Measurements from ENCODE around the gene NUDT9.
"Not testable (repeated sequence)": the region's sequence is repeated elsewhere in the genome, so short reads cannot be mapped to it uniquely, and the experiment has no call there.

The NUDT9 gene

DNA sequence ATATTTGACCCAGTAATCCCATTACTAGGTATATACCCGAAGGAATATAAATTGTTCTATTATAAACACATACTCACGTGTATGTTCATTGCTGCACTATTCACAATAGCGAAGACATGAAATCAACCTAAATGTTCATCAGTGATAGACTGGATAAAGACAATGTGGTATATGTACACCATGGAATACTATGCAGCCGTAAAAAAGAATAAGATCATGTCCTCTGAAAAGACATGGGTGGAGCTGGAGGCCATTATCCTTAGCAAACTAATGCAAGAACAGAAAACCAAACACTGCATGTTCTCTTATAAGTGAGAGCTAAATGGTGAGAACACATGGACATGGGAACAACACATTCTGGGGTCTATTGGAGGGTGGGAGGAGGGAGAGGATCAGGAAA lies 36.5 kb downstream of the NUDT9 start:
- peaks cover 19% of the 10 kb centered on the region for H3K36me3 Mint-ChIP-seq
- no peak overlapping the region for H3K27ac Mint-ChIP-seq
- DNase-seq (ENCODE audit: low spot score in 2 of 2) (no peak), ATAC-seq (ENCODE audit: low read depth) (no peak)
- peaks cover 3% of the 10 kb centered on the region for H3K9me3 Mint-ChIP-seq
- no peaks in the 10 kb centered on the region for H3K27me3 Mint-ChIP-seq
- H3K4me1 Mint-ChIP-seq = peaks cover 4% of the 10 kb centered on the region
- no peak overlapping the region for H3K4me3 Mint-ChIP-seq

DNA sequence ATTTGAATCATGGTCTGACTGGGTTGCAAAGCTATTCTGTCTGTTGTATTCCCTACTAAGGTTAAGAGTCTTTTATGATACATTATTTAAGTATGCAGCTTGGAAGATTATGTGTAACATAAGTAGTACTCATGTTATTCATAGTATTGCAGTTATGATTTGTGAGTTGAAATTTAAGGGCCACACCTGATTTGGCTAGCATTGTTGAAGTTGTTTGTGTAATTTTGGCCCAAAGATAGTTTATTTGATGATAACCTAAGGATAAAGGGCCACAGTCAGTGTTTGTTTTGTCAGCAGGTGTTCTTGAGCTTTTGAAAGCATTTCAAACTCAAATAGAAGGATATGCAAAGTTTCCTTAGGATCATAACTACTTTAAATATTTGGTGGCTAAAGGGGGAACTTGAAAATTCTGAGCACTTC lies 38.9 kb downstream of the NUDT9 start:
- Mint-ChIP-seq H3K4me1 (peaks cover 4% of the 10 kb centered on the region), H3K27me3 (no peaks in the 10 kb centered on the region), H3K4me3 (no peak overlapping the region), H3K9me3 (peaks cover 3% of the 10 kb centered on the region), H3K27ac (peak overlapping the region; percentile 60), H3K36me3 (peaks cover 13% of the 10 kb centered on the region)
- ATAC-seq (ENCODE audit: low read depth) (no peak), DNase-seq (ENCODE audit: low spot score in 2 of 2) (no peak)

DNA sequence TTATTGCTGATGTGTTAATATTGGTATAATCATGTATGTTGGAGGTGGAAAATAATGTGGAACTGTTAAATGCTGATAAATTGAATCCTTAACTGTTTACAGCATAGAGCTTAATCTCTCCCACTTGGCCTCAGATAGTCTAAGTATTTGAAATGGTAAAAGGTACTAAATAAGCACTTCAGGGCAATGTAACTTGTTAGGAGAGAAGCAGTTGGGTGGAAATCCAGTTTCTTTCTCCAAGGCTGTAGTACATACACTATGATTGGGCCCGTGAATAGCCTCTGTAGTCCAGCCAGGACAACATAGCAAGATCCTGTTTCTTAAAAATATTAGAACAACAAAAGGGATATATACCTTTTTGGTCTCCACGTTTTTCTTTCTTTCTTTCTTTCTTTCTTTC lies 39.7 kb downstream of the NUDT9 start:
- Mint-ChIP-seq H3K27me3 (no peaks in the 10 kb centered on the region), H3K4me3 (no peak overlapping the region), H3K9me3 (peaks cover 3% of the 10 kb centered on the region), H3K36me3 (peaks cover 13% of the 10 kb centered on the region), H3K27ac (no peak overlapping the region), H3K4me1 (peaks cover 4% of the 10 kb centered on the region)
- ATAC-seq (ENCODE audit: low read depth) = no peak
- no peak for DNase-seq (ENCODE audit: low spot score in 2 of 2)

DNA sequence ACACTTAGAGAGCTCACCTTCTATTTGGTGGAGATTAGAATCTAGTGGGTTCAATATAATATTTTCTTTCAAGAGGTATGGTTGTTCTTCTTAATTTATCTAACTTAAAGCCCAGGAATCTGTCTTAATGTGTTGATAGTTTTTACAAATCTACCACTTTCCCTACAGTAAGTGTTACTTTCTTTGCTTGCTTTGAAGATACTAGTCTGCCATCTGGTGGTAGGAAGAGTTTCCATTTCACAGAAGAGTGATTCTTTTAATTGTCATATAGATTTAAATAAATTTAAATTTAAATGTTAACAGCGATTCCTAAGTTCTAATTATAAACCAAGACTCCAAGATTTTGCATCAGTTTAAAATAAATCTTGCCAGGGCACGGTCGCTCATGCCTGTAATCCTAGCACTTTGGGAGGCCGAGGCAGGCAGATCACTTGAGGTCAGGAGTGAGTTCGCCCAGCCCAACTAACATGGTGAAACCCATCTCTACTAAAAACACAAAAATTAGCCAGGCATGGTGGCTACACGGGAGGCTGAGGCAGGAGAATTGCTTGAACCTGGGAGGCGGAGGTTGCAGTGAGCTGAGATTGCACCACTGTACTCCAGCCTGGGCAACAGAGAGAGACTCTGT lies 43.5 kb downstream of the NUDT9 start:
- Mint-ChIP-seq H3K27ac (no peak overlapping the region), H3K36me3 (no peaks in the 10 kb centered on the region), H3K4me3 (no peak overlapping the region), H3K27me3 (no peaks in the 10 kb centered on the region), H3K9me3 (no peaks in the 10 kb centered on the region), H3K4me1 (peaks cover 4% of the 10 kb centered on the region)
- peak in 1 of 2 donors; percentile 28 for DNase-seq (ENCODE audit: low spot score in 2 of 2)
- peak; percentile 56 for ATAC-seq (ENCODE audit: low read depth)

DNA sequence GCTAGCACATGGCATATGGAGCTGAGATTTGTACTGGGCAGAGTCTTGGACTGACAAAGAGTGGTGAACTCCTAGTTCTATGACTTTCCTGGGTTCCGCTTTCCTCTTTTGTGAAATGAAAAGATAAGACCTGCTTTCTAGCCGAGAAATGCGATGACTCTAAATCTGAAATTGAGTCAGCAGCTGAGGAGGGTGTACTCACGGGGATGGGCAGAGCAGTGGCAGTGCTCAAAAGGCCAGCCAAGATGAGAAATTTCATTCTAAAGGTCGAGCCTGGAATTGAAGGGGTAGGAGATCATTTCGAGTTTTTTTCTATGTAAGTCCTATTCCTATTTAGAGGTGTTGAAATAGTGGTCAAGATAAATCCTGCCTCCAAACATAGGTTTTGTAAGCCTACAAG lies 47.0 kb downstream of the NUDT9 start:
- Mint-ChIP-seq H3K36me3 (no peaks in the 10 kb centered on the region), H3K4me1 (no peaks in the 10 kb centered on the region), H3K9me3 (no peaks in the 10 kb centered on the region), H3K27ac (no peak overlapping the region), H3K4me3 (no peak overlapping the region), H3K27me3 (no peaks in the 10 kb centered on the region)
- DNase-seq (ENCODE audit: low spot score in 2 of 2) (no peak), ATAC-seq (ENCODE audit: low read depth) (no peak)

DNA sequence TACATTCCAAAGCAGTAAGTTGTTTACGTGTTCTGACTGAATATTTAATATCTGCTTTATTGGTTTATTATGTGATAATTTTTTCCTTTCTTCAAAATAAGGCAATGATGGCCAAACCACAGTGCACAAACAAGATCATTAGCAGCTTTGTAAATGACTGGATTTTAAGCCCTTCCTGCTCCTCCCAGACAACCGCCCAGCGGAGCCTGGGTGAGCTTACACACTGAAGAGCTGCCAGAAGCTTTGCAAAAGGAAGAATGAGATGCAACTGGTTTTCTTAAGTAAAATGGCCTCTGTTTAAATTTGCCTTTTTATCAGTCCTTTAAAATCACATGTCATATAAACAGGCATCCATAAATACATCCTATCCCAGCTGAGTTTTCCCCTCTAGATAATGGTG lies 54.6 kb downstream of the NUDT9 start:
- no peak for DNase-seq (ENCODE audit: low spot score in 2 of 2)
- ATAC-seq (ENCODE audit: low read depth) = no peak
- Mint-ChIP-seq H3K4me1 (no peaks in the 10 kb centered on the region), H3K36me3 (no peaks in the 10 kb centered on the region), H3K4me3 (no peak overlapping the region), H3K27ac (no peak overlapping the region), H3K9me3 (no peaks in the 10 kb centered on the region), H3K27me3 (no peaks in the 10 kb centered on the region)

DNA sequence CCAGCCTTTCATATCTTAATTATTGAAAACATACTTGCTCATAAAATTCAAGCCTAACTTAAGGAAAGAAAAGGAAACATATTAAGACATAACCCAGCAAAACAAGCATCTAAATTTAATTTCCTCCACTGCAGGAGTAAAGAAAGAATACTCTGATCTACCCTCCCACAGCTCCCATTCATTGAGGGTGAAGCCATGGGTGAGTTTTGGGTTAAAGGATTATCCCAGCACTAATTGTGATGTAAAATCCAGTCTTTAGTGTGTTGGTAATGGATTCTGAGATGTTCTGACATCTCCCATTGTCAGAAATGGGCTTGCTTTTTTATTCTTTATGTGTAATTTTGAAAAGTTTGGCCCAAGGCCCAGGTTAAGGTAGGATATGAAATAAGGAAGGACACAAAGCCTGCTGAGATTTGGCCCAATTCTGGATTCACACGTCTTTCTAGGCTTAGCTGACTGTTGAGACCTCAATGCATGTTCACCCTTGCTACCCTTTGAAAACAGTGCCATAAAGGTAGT lies 56.4 kb downstream of the NUDT9 start:
- no peaks in the 10 kb centered on the region for H3K9me3 Mint-ChIP-seq
- H3K27me3 Mint-ChIP-seq = no peaks in the 10 kb centered on the region
- no peaks in the 10 kb centered on the region for H3K36me3 Mint-ChIP-seq
- DNase-seq (ENCODE audit: low spot score in 2 of 2) (no peak), ATAC-seq (ENCODE audit: low read depth) (no peak)
- H3K27ac Mint-ChIP-seq = no peak overlapping the region
- no peak overlapping the region for H3K4me3 Mint-ChIP-seq
- no peaks in the 10 kb centered on the region for H3K4me1 Mint-ChIP-seq

DNA sequence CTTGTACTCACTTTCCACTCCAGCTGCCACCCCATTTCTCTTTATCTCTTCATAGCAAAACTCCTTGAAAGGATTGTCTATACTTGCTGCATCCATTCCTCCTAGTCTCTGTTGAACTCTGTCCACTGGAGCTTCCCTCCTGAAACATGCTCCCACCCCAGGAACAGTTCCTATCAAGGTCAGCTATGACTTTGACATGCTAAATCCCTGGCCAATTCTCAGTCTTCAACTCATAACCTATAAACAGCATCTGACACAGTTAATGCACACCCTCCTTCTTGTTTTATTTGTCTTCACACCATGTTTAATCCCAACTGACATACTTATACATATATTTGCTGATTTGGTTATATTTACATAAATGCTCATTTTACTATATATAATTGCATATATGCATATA lies 59.0 kb downstream of the NUDT9 start:
- no peaks in the 10 kb centered on the region for H3K4me1 Mint-ChIP-seq

DNA sequence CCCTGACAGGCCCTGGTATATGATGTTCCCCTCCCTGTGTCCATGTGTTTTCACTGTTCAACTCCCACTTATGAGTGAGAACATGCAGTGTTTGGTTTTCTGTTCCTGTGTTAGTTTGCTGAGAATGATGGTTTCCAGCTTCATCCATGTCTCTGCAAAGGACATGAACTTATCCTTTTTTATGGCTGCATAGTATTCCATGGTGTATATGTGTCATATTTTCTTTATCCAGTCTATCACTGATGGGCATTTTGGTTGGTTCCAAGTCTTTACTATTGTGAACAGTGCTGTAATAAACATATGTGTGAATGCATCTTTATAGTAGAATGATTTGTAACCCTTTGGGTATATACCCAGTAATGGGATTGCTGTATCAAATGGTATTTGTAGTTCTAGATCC lies 60.9 kb downstream of the NUDT9 start:
- not testable (repeated sequence) for H3K4me1 Mint-ChIP-seq; DNase-seq (ENCODE audit: low spot score in 2 of 2); ATAC-seq (ENCODE audit: low read depth); H3K36me3 Mint-ChIP-seq; H3K27me3 Mint-ChIP-seq; H3K27ac Mint-ChIP-seq; H3K9me3 Mint-ChIP-seq; H3K4me3 Mint-ChIP-seq

More for the DNA sequence above, 59.0 kb downstream of the NUDT9 start:
- H3K9me3 Mint-ChIP-seq = peaks cover 2% of the 10 kb centered on the region
- no peak for ATAC-seq (ENCODE audit: low read depth)
- H3K27me3 Mint-ChIP-seq = no peaks in the 10 kb centered on the region
- H3K4me3 Mint-ChIP-seq = no peak overlapping the region
- no peak for DNase-seq (ENCODE audit: low spot score in 2 of 2)
- no peaks in the 10 kb centered on the region for H3K36me3 Mint-ChIP-seq
- H3K27ac Mint-ChIP-seq = no peak overlapping the region

DNA sequence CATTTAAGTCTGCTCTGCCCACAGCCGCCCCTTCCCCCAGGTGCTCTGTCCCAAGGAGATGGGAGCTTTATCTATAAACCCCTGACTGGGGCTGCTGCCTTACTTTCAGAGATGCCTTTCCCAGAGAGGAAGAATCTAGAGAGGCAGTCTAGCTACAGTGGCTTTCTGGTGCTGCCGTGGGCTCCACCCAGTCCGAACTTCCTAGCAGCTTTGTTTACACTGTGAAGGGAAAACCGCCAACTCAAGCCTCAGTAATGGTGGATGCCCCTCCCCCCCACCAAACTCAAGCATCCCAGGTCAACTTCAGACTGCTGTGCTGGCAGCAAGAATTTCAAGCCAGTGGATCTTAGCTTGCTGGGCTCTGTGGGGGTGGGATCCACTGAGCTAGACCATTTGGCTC lies 66.3 kb downstream of the NUDT9 start:
- not testable (repeated sequence) for H3K4me3 Mint-ChIP-seq; ATAC-seq (ENCODE audit: low read depth); H3K27ac Mint-ChIP-seq; H3K9me3 Mint-ChIP-seq; H3K4me1 Mint-ChIP-seq; H3K27me3 Mint-ChIP-seq; DNase-seq (ENCODE audit: low spot score in 2 of 2); H3K36me3 Mint-ChIP-seq

DNA sequence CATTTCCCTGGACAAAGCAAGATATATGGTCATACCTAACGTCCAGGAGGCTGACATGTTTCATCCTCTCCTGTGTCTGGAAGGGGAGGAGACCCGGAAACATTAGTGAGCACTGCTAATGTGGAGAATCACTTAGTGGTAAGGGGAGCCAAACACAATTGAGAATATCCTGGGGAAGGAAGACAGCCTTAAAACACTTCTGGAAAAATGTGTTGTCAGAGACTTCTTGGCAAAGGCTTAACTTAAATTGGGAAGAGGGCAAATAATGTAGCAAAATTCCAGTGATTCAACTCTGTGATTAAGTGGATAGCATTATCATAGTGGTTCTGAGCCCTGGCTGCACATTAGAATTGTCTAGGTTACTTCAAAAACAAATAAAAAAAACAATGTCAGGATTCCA lies 67.3 kb downstream of the NUDT9 start:
- H3K4me3 Mint-ChIP-seq = no peak overlapping the region
- no peaks in the 10 kb centered on the region for H3K27me3 Mint-ChIP-seq
- H3K36me3 Mint-ChIP-seq = peaks cover 8% of the 10 kb centered on the region
- H3K27ac Mint-ChIP-seq = no peak overlapping the region
- no peak for ATAC-seq (ENCODE audit: low read depth)
- DNase-seq (ENCODE audit: low spot score in 2 of 2) = no peak
- peaks cover 6% of the 10 kb centered on the region for H3K4me1 Mint-ChIP-seq
- peaks cover 3% of the 10 kb centered on the region for H3K9me3 Mint-ChIP-seq

DNA sequence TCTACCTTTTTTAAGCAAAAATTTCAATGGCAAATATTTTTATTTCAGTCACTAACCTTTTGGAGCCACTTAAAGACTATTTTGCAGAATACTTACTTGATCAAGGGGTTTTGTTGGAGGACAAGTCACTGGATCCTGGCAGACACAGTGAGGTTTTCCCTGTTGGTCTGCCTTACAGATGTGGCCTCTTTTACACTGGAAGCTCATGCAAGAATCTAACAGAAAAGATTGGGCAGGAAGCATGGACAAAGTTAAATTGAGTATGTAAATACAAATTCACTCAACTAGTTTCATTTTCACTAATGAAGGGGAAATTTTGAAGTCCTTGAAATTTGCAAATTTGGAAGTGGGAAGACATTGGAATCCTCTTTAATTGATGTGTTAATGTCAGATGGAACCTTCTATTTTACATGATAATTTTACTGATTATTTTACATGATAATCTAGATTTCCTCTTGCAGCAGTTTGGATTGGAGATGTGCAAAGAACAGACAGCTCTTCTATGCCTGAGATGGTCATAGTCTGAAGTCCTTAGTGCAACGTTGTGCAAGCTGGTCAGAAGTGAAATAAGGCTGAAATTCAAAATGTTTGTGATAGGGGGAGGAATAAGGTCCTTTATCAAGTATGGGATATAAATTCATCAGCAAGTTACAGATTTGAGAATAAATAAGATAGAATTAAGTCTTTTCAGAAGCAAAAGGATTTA lies 68.4 kb downstream of the NUDT9 start:
- Mint-ChIP-seq H3K27me3 (no peaks in the 10 kb centered on the region), H3K36me3 (peaks cover 8% of the 10 kb centered on the region), H3K4me1 (peaks cover 6% of the 10 kb centered on the region), H3K27ac (no peak overlapping the region), H3K9me3 (peaks cover 3% of the 10 kb centered on the region), H3K4me3 (no peak overlapping the region)
- DNase-seq (ENCODE audit: low spot score in 2 of 2) (no peak), ATAC-seq (ENCODE audit: low read depth) (no peak)

DNA sequence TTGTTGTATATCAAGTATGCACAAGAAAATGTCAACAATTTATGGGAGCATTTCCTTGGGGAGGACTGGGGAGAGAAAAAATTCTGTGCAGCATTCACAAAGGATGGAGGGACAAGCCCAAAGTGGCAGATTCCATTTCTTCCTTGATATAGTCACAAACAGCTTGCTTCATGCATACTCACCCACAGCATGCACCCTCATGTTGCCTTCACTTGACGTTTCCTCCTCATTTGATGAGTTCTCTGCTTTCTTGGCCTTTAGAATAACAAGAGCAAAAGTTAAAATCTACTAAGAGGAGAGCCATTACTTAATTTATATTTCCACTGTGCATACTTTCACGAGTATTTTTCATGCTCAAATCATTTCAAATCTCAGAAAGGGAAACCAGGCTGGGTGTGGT lies 69.1 kb downstream of the NUDT9 start:
- peaks cover 8% of the 10 kb centered on the region for H3K36me3 Mint-ChIP-seq
- H3K4me3 Mint-ChIP-seq = no peak overlapping the region
- H3K27ac Mint-ChIP-seq = no peak overlapping the region
- H3K9me3 Mint-ChIP-seq = peaks cover 1% of the 10 kb centered on the region
- peaks cover 6% of the 10 kb centered on the region for H3K4me1 Mint-ChIP-seq
- DNase-seq (ENCODE audit: low spot score in 2 of 2) (no peak), ATAC-seq (ENCODE audit: low read depth) (no peak)
- H3K27me3 Mint-ChIP-seq = no peaks in the 10 kb centered on the region

DNA sequence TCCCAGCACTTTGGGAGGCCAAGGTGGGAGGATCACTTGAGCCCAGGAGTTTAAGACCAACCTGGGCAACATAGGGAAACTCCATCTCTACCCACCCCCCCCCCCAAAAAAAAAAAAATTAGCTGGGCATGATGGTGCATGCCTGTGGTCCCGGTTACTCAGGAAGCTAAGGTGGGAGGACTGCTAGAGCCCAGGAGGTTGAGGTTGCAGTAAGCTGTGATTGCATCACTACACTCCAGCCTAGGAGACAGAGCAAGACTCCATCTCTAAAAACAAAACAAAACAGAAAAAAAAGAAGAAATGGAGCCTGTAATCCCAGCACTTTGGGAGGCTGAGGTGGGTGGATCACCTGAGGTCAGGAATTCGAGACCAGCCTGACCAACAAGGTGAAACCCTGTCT lies 69.5 kb downstream of the NUDT9 start:
- not testable (repeated sequence) for H3K36me3 Mint-ChIP-seq; H3K9me3 Mint-ChIP-seq; H3K4me3 Mint-ChIP-seq; ATAC-seq (ENCODE audit: low read depth); DNase-seq (ENCODE audit: low spot score in 2 of 2); H3K27ac Mint-ChIP-seq; H3K4me1 Mint-ChIP-seq; H3K27me3 Mint-ChIP-seq

DNA sequence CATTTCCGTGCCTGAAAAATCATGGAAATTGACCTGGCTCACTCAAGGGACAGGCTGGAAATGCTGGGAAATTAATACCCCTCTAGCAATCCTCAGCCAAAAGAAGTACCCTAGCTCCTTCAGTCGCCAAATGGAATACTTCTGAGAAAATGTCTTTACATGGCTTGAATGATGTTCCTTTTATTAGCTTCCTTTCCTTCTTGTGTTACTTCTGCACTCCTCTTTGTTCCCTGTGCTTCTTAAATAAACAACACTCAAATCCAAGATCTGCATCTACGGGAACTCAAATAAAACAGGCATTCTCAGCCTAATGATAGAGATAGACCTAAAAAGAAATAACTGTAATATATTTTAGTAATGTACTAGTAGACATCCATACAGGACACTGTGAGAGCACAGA lies 70.7 kb downstream of the NUDT9 start:
- H3K4me3 Mint-ChIP-seq = no peak overlapping the region
- DNase-seq (ENCODE audit: low spot score in 2 of 2) = no peak
- H3K27me3 Mint-ChIP-seq = no peaks in the 10 kb centered on the region
- peaks cover 1% of the 10 kb centered on the region for H3K36me3 Mint-ChIP-seq
- no peak for ATAC-seq (ENCODE audit: low read depth)
- H3K9me3 Mint-ChIP-seq = no peaks in the 10 kb centered on the region
- no peak overlapping the region for H3K27ac Mint-ChIP-seq
- H3K4me1 Mint-ChIP-seq = peaks cover 7% of the 10 kb centered on the region

Data from memory B cell (primary cell).